Measurements from ENCODE around the gene UPK2.
"Not testable (repeated sequence)": the region's sequence is repeated elsewhere in the genome, so short reads cannot be mapped to it uniquely, and the experiment has no call there.

Gene UPK2

DNA sequence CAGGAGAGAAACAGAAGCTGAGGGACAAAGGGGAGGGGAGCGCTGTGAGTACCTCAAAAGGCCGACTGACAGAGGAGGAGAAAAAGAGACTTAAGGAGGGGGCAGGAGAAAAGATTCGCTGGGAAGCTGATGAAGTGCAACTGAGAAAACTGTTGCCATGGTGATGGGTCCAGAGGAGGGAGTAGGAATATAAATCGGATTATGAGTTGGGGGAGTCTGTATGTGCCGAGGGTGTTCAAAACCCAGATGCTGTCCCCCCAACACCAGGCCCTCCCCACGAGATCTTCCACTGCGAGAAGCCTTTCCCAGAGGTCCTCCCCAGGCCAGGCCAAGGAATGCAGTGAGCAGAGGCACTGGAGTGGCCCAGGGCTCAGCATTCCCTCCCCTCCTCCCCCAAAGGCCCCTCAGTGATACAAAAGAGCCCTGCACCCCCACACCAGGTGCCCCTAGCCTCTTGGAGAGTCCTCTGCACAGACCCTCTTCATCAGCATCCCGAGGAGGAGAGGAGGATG lies 16.6 kb upstream of the UPK2 start:
- no peak for DNase-seq

GRCh38 chr11:118939953-118940598 lies 16.0 kb upstream of the UPK2 start:
- peak; percentile 90 to 93 for DNase-seq

DNA sequence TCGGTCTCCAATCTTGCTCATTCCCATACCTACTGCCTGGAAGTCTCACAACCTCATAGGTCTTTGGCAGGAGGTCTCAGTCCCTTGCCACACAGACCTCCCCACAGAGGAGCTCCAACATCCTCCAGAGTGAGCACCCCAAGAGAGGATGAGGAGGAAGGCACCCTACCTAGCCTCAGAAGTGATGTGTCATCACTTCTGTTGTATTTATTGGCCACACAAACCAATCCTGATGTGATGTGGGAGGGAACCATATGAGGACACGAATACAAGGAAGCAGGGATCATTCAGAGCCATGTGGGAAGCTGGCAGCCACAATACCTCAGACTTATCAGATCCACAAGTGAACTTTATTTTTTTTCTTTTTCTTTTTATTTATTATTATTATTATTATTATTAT lies 9.0 kb upstream of the UPK2 start:
- DNase-seq, result no peak

DNA sequence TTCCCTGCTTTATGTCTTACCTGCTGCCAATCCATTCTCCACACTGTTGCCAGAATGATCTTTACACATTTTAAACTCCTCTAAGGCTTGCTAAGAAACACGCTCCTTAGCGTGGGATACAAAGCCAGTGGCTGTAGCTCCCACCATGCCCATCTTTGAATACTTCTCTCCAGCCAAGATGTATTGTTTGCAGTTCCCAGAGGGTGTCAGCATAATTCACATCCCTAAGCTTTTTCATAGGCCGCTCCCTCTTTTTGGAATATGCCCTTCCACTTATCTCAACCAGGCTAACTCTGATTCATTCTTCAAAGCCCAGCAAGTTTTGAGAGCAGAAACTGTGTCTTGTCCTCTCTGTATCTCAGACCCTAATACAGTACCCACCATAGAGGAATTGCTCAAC lies 8.1 kb upstream of the UPK2 start:
- DNase-seq, result no peak

GRCh38 chr11:118953265-118953664 lies 2.8 kb upstream of the UPK2 start:
- no peak for DNase-seq

DNA sequence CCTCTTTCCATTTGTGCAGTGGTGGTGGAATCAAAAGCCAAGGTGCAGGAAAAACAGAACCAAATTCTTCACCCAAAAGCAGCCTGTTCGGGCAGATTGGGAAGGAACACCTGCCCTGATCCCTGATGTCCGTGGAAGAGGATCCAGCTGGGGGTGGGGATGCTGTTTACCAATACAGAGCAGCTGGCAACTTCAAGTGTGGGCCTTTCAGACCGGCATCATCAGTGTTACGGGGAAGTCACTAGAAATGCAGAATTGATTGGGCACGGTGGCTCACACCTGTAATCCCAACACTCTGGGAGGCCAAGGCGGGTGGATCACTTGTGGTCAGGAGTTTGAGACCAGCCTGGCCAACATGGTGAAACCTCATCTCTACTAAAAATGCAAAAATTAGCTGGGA lies 2.1 kb upstream of the UPK2 start:
- DNase-seq, result not testable (repeated sequence)

DNA sequence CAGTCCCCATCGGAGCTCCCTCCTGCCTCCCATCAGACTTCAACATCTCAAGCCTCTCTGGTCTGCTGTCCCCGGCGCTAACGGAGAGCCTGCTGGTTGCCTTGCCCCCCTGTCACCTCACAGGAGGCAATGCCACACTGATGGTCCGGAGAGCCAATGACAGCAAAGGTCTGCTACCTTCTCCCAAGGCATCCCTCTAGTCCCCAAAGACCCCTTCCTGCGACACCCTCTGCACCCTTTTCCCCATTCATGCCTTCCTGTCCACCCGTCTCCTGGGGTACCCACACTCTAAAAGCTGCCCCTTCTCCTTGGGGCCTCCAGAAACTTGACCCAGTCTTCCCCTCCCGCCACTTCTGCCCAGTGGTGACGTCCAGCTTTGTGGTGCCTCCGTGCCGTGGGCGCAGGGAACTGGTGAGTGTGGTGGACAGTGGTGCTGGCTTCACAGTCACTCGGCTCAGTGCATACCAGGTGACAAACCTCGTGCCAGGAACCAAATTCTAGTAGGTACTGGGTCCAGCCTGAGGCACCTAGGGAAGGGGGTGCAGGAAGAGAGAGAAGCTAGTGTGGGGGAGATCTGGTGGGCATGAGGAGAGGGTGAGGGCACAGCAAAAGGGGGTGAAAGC lies 860 bp downstream of the UPK2 start:
- no peak for DNase-seq

GRCh38 chr11:118957549-118957948 lies 1.5 kb downstream of the UPK2 start:
- DNase-seq, result no peak

GRCh38 chr11:118957968-118958367 lies 1.9 kb downstream of the UPK2 start:
- DNase-seq, result no peak

- no peak for DNase-seq
Observed at GRCh38 chr11:118958577-118958976, 2.5 kb downstream of the UPK2 start.

DNA sequence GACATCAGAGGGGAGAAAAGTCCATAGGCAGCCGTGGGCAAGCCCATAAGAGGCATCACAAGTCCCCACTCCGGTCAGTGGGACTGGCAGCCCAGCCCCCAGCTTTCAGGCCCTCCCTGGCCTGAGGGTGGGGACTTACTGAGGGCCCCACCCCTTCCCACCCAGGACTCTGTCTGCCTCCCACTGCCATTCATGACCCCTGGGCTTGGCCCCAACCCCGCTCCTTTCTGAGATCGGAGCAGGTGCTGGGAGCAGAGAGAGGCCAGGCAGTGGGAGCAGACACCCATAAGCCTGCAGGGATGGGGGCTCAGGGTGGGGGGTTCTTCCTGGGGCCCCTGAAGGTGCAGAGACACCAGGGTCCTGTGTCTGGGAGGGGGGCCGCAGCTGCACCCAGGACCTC lies 5.1 kb downstream of the UPK2 start:
- no peak for DNase-seq

GRCh38 chr11:118961591-118961990 lies 5.5 kb downstream of the UPK2 start:
- no peak for DNase-seq

GRCh38 chr11:118969508-118969907 lies 13.4 kb downstream of the UPK2 start:
- not testable (repeated sequence) for DNase-seq

DNA sequence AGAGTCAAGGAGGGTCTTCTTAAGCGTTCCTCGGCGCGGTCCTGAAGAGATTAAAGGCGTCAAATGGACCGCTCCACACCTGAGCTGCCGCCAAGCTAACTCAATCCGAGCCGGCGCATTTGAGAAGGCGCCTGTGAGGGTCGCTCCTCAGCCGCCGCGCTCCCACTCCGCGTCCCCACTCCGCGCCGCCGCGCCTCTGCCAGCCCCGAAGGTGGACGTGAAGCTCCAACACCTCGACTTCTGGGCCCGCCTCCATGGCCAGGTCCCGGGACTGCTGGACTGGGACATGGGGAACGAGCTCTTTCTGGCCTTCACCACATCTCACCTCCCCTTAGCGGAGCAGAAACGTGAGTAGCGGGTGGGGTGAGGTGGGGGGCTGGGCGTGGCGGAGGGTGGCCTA lies 15.5 kb downstream of the UPK2 start, which contains the start of gene FOXR1:
Gene FOXR1, plus strand, starts transcription at position 116 of the 400 bp plus-strand sequence. Its CDS starts 171 bp downstream, at position 287.
- no peak for DNase-seq

- DNase-seq, result no peak
Observed at GRCh38 chr11:118973985-118974384, 17.9 kb downstream of the UPK2 start.

DNA sequence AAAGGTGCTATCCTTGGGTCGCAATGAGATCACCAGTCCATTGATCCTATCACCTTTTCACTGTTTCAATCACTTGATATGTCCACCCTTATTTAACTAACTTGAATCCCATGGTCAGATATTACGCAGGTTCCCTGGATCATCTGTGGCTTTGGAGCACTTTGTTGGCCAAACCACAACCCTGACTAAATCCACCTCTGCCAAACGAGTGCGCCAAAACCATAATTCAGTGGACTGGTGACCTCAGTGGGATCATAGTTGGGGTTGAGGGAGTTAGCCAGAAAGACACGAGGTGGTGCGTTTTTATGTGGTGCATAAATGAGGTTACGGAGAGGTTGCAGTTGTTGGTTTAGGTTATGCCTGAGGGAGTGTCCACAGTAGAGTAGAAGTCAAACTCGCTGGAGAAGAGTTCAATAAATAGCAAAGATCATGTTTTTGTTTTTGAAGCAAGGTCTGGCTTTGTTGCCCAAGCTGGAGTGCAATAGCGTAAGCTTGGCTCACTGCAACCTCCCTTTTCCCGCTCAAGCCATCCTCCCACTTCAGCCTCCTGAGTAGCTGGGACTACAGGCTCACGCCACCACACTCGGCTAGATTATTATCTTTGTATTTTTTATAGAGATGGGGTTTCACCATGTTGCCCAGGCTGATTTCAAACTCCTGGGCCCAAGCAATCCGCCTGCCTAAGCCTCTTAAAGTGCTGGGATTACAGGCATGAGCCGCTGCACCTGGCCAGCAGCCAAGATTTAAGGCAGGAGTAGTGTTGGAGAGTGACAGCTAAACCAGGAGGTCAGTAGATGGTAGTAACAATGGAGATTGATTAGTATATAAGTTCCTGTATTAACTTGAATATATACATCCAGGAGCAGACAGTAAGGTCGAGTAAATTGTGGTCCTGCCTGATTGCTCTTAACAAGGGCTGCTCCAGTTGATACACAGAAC lies 19.9 kb downstream of the UPK2 start:
- DNase-seq, result no peak

- DNase-seq, result peak; percentile 46 to 70
Observed at GRCh38 chr11:118979434-118979833, 23.3 kb downstream of the UPK2 start.

- no peak for DNase-seq
Observed at GRCh38 chr11:118980191-118980881, 24.2 kb downstream of the UPK2 start.

- DNase-seq, result not testable (repeated sequence)
Observed at GRCh38 chr11:118984337-118984736, 28.2 kb downstream of the UPK2 start.

- DNase-seq, result no peak
Observed at GRCh38 chr11:118984825-118985224, 28.7 kb downstream of the UPK2 start.

DNA sequence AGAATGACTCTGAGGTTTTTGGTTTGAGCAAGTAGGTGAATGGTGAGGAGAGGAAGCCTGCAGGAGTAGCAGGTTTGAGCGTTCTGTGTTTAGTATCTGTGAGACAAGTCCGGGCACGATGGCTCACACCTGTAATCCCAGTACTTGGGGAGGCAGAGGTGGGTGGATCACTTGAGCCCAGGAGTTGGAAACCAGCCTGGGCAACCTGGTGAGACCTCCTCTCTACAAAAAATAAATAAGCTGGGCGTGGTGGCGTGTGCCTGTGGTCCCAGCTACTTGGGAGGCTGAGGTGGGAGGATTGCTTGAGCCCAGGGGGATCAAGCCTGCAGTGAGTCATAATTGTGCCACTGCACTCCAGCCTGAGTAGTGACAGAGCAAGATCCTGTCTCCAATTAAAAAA lies 32.2 kb downstream of the UPK2 start:
- DNase-seq, result no peak

- not testable (repeated sequence) for DNase-seq
Observed at GRCh38 chr11:118991486-118992038, 35.5 kb downstream of the UPK2 start.

Data from Kasumi-1 (cell line).